Measurements from ENCODE around the gene MTRR.

DNA sequence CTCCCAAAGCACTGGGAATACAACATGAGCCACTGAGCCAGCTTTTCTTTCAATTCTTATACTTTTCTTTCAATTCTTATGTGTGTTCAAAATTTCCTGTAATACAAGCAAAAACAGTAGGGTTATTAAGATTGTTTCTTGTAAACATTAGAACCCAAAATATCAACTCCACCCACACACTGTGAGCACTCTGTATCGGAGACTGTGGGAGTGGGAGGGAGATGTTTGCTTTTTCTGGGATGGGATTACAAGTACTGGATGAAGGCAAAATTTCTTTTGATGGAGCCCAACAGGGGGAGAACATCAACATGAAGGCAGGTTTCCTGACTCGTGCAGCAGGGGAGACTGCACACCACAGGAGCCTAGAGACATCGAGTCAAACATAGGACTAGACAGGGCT, 13.3 kb upstream of the MTRR start:
- TF ChIP-seq, protein P1, sequence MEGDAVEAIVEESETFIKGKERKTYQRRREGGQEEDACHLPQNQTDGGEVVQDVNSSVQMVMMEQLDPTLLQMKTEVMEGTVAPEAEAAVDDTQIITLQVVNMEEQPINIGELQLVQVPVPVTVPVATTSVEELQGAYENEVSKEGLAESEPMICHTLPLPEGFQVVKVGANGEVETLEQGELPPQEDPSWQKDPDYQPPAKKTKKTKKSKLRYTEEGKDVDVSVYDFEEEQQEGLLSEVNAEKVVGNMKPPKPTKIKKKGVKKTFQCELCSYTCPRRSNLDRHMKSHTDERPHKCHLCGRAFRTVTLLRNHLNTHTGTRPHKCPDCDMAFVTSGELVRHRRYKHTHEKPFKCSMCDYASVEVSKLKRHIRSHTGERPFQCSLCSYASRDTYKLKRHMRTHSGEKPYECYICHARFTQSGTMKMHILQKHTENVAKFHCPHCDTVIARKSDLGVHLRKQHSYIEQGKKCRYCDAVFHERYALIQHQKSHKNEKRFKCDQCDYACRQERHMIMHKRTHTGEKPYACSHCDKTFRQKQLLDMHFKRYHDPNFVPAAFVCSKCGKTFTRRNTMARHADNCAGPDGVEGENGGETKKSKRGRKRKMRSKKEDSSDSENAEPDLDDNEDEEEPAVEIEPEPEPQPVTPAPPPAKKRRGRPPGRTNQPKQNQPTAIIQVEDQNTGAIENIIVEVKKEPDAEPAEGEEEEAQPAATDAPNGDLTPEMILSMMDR (IDR thresholded peaks at IDR 0.05), result no peak
- TF ChIP-seq POLR2AphosphoS5 (IDR thresholded peaks at IDR 0.05), result no peak

Data from prostate gland (tissue), 2 donors.